SIG-M5 treated with dmso at 0.1 percent for 504 hours (cell line): ENCODE data around the gene SMIM34.
"Not testable (repeated sequence)": the region's sequence is repeated elsewhere in the genome, so short reads cannot be mapped to it uniquely, and the experiment has no call there.

Source experiments
- DNase-seq: peaks from one replicate; lab custom pipeline; 2025; ENCODE audit not compliant: unreplicated experiment; lab: John Stamatoyannopoulos, UW

Gene SMIM34

GRCh38 chr21:34423805-34424204 lies at the start of gene SMIM34:
Gene SMIM34, minus strand, starts transcription at chr21:34423951. Its CDS starts 112 bp downstream, at chr21:34423839.
- DNase-seq, result not testable (repeated sequence)

GRCh38 chr21:34467333-34467732 lies 43.6 kb upstream of the SMIM34 start:
- DNase-seq, result not testable (repeated sequence)

- not testable (repeated sequence) for DNase-seq
Measured at GRCh38 chr21:34459426-34459825, 35.7 kb upstream of the SMIM34 start.

GRCh38 chr21:34458266-34458665 lies 34.5 kb upstream of the SMIM34 start:
- DNase-seq, result not testable (repeated sequence)

- DNase-seq, result not testable (repeated sequence)
Measured at GRCh38 chr21:34456180-34456579, 32.4 kb upstream of the SMIM34 start.

- DNase-seq, result not testable (repeated sequence)
Measured at GRCh38 chr21:34455628-34456027, 31.9 kb upstream of the SMIM34 start.

- DNase-seq, result not testable (repeated sequence)
Measured at GRCh38 chr21:34447018-34447417, 23.3 kb upstream of the SMIM34 start.

- DNase-seq, result not testable (repeated sequence)
Measured at GRCh38 chr21:34443486-34443885, 19.7 kb upstream of the SMIM34 start.

- DNase-seq, result not testable (repeated sequence)
Measured at GRCh38 chr21:34429710-34430109, 6.0 kb upstream of the SMIM34 start.

GRCh38 chr21:34428441-34428840 lies 4.7 kb upstream of the SMIM34 start:
- not testable (repeated sequence) for DNase-seq

GRCh38 chr21:34427339-34427738 lies 3.6 kb upstream of the SMIM34 start:
- not testable (repeated sequence) for DNase-seq

- DNase-seq, result not testable (repeated sequence)
Measured at GRCh38 chr21:34417448-34418077, 6.2 kb downstream of the SMIM34 start.

- not testable (repeated sequence) for DNase-seq
Measured at GRCh38 chr21:34407294-34407693, 16.5 kb downstream of the SMIM34 start.

- not testable (repeated sequence) for DNase-seq
Measured at GRCh38 chr21:34406676-34407075, 17.1 kb downstream of the SMIM34 start.

GRCh38 chr21:34406102-34406501 lies 17.6 kb downstream of the SMIM34 start:
- DNase-seq, result not testable (repeated sequence)

- not testable (repeated sequence) for DNase-seq
Measured at GRCh38 chr21:34405686-34406085, 18.1 kb downstream of the SMIM34 start.

GRCh38 chr21:34404742-34405141 lies 19.0 kb downstream of the SMIM34 start:
- not testable (repeated sequence) for DNase-seq

- DNase-seq, result not testable (repeated sequence)
Measured at GRCh38 chr21:34400522-34400921, 23.2 kb downstream of the SMIM34 start.

- not testable (repeated sequence) for DNase-seq
Measured at GRCh38 chr21:34383724-34384415, 39.9 kb downstream of the SMIM34 start.

- not testable (repeated sequence) for DNase-seq
Measured at GRCh38 chr21:34383138-34383537, 40.6 kb downstream of the SMIM34 start.

- DNase-seq, result not testable (repeated sequence)
Measured at GRCh38 chr21:34375619-34375972, 48.2 kb downstream of the SMIM34 start.

GRCh38 chr21:34374940-34375618 lies 48.7 kb downstream of the SMIM34 start, which contains the start of gene SMIM11:
Gene SMIM11, plus strand, starts transcription at chr21:34375507. Its CDS starts 3,998 bp downstream, at chr21:34379505.
- not testable (repeated sequence) for DNase-seq
